CD4-positive, alpha-beta T cell (primary cell): ENCODE data around the gene RCN2. TPM values are rescaled to one million over a fixed set of nuclear protein-coding genes. Genes with fewer than 3 reads are reported as not detected.

Experiments
- ATAC-seq: fragments of 200-7000 bp; cut with Tn5 transposase; one replicate; pipeline ENCODE4 v1.10.0; 2022; ENCODE audit warnings: mild to moderate bottlenecking; ENCODE audit not compliant: poor library complexity
- CTCF ChIA-PET: fragments of 350-600 bp; sonication (Branson Sonifier 250); formaldehyde crosslinking; loops from one replicate; lab custom pipeline; 2021; ENCODE audit warnings: antibody characterized with exemption, inconsistent platforms; lab: Charles Lee
- POLR2A ChIA-PET: fragments of 350-600 bp; sonication (Branson Sonifier 250); formaldehyde crosslinking; loops from one replicate; lab custom pipeline; 2021; ENCODE audit warnings: antibody characterized with exemption, inconsistent platforms; lab: Charles Lee
- DNase-seq, 14 experiments: peaks; one replicate each; pipeline ENCODE4 v3.0.0-alpha.2; 2013 to 2020; ENCODE audit warnings: mixed read lengths in 2 of 14
- H3K27ac ChIP-seq, 2 donors: one replicate each; pipeline versions ENCODE4 v1.5.1 to v1.7.0; 2013; ENCODE audit warnings: low read length in 2 of 2, low read depth in 1 of 2, mild to moderate bottlenecking in 1 of 2
- H3K27me3 ChIP-seq, 2 experiments: 1 replicate in 1 of 2; 2 replicates in 1 of 2; pipeline versions ENCODE4 v1.6.1 to v1.7.0; 2013; ENCODE audit warnings: low read length in 2 of 2, control low read depth in 1 of 2, mild to moderate bottlenecking in 1 of 2, moderate library complexity in 1 of 2; ENCODE audit not compliant: insufficient read depth in 2 of 2, control insufficient read depth in 1 of 2
- H3K36me3 ChIP-seq: one replicate; pipeline ENCODE4 v1.6.1; 2013; ENCODE audit warnings: low read length, control low read depth; ENCODE audit not compliant: insufficient read depth
- H3K4me1 ChIP-seq: one replicate; pipeline ENCODE4 v1.6.1; 2013; ENCODE audit warnings: low read length, control low read depth; ENCODE audit not compliant: insufficient read depth
- H3K4me3 ChIP-seq: one replicate; pipeline ENCODE4 v1.5.1; 2013; ENCODE audit warnings: mild to moderate bottlenecking, low read length, moderate library complexity
- H3K9me3 ChIP-seq, 2 experiments: 1 replicate in 1 of 2; 2 replicates in 1 of 2; pipeline versions ENCODE4 v1.6.1 to v1.7.0; 2013; ENCODE audit warnings: low read length in 2 of 2, mild to moderate bottlenecking in 2 of 2, control low read depth in 1 of 2, moderate library complexity in 1 of 2; ENCODE audit not compliant: control insufficient read depth in 1 of 2, insufficient read depth in 1 of 2
- H3K27ac Mint-ChIP-seq: one replicate; pipeline ENCODE4 v1.8.0; 2020; ENCODE audit warnings: mixed read lengths
- H3K27me3 Mint-ChIP-seq: one replicate; pipeline ENCODE4 v1.8.0; 2021; ENCODE audit warnings: mixed read lengths
- H3K36me3 Mint-ChIP-seq: one replicate; pipeline ENCODE4 v1.8.0; 2021; ENCODE audit warnings: low read depth, mixed read lengths
- H3K4me1 Mint-ChIP-seq: one replicate; pipeline ENCODE4 v1.8.0; 2021; ENCODE audit warnings: low read depth, mixed read lengths
- H3K4me3 Mint-ChIP-seq: one replicate; pipeline ENCODE4 v1.8.0; 2020; ENCODE audit warnings: mild to moderate bottlenecking, mixed read lengths
- H3K9me3 Mint-ChIP-seq: one replicate; pipeline ENCODE4 v1.8.0; 2020; ENCODE audit warnings: mixed read lengths
- intact Hi-C, 2 experiments: fragments of 100-400 bp; cut with DNase I in 1 of 2; cut with micrococcal nuclease in 1 of 2; formaldehyde crosslinking; loops; one replicate each; pipeline versions ENCODE4 v1.15.1 to v1.9.0; 2023 to 2025; cut with DNase I, micrococcal nuclease
- total RNA-seq, 174 experiments: library from RNA in 2 of 174; stranded (reverse) in 2 of 174; gene quantifications; one replicate each; pipeline ENCODE4 v1.2.3 and lab custom pipeline; 2021 to 2026
- TF ChIP-seq, protein P1 (sequence below): fragments of 200-600 bp; IDR thresholded peaks from one replicate; pipeline ENCODE4 v1.8.0; 2022; ENCODE audit warnings: antibody characterized with exemption, mild to moderate bottlenecking

The RCN2 gene
- total RNA-seq, 2 experiments from 2014 or later = 18.1 to 19.1 TPM

DNA sequence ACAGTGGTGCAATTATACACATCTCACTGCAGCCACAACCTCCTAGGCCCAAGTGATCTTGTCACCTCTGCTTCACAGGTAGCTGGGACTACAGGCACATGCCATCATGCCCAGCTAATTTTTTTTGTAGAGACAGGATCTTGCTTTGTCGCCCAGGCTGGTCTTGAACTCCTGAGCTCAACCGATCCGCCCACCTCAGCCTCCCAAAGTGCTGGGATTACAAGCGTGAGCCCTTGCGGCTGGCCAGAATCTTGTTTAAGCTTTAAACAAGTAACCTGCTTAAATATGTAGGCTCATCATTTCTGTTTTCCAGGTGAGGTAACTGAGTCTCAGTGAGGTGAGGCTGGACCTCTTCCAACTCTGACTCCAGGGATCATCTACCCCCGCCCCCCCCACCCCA lies 55.7 kb downstream of the RCN2 start:
- Mint-ChIP-seq H3K4me1 (peaks cover 21% of the 10 kb centered on the region), H3K4me3 (no peak overlapping the region), H3K27me3 (no peaks in the 10 kb centered on the region), H3K27ac (no peak overlapping the region), H3K9me3 (no peaks in the 10 kb centered on the region), H3K36me3 (no peaks in the 10 kb centered on the region)
- Histone ChIP-seq H3K4me3 (no peak overlapping the region), H3K9me3 (no peaks in the 10 kb centered on the region), H3K4me1 (peaks cover 32% of the 10 kb centered on the region), H3K27ac (no peak overlapping the region), H3K27me3 (no peaks in the 10 kb centered on the region), H3K36me3 (no peaks in the 10 kb centered on the region)
- no peak for DNase-seq
- no peak for ATAC-seq
- TF ChIP-seq, protein P1, sequence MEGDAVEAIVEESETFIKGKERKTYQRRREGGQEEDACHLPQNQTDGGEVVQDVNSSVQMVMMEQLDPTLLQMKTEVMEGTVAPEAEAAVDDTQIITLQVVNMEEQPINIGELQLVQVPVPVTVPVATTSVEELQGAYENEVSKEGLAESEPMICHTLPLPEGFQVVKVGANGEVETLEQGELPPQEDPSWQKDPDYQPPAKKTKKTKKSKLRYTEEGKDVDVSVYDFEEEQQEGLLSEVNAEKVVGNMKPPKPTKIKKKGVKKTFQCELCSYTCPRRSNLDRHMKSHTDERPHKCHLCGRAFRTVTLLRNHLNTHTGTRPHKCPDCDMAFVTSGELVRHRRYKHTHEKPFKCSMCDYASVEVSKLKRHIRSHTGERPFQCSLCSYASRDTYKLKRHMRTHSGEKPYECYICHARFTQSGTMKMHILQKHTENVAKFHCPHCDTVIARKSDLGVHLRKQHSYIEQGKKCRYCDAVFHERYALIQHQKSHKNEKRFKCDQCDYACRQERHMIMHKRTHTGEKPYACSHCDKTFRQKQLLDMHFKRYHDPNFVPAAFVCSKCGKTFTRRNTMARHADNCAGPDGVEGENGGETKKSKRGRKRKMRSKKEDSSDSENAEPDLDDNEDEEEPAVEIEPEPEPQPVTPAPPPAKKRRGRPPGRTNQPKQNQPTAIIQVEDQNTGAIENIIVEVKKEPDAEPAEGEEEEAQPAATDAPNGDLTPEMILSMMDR = no peak
- CTCF ChIA-PET = interaction anchor here (1.5 to 1.9 kb wide), 2 partner anchors 14 to 40 kb away, joined by 3 to 6 read pairs; no protein-coding TSS in a partner anchor
- POLR2A ChIA-PET = interaction anchor here (0.6 to 1.7 kb wide), 3 partner anchors 8 to 508 kb away, joined by 3 to 5 read pairs (median 4); partner anchors contain the start of gene PSTPIP1
- intact Hi-C loops = no loop called here

GRCh38 chr15:76987896-76988860 lies 56.6 kb downstream of the RCN2 start:
- H3K4me3 ChIP-seq = no peak overlapping the region
- DNase-seq = no peak

More at GRCh38 chr15:76987896-76988860, 56.6 kb downstream of the RCN2 start:
- peak; percentile 39 for ATAC-seq
- no peaks in the 10 kb centered on the region for H3K9me3 ChIP-seq
- no peaks in the 10 kb centered on the region for H3K36me3 ChIP-seq
- Mint-ChIP-seq H3K27ac (peak overlapping the region; percentile 23), H3K4me1 (peaks cover 28% of the 10 kb centered on the region), H3K36me3 (no peaks in the 10 kb centered on the region), H3K27me3 (no peaks in the 10 kb centered on the region), H3K4me3 (no peak overlapping the region), H3K9me3 (no peaks in the 10 kb centered on the region)
- no peaks in the 10 kb centered on the region for H3K27me3 ChIP-seq
- TF ChIP-seq, protein P1 = no peak
- H3K4me1 ChIP-seq = peaks cover 40% of the 10 kb centered on the region
- ChIA-PET POLR2A (interaction anchor here (0.6 to 1.7 kb wide), 5 partner anchors 9 to 507 kb away, joined by 3 to 4 read pairs (median 3); no protein-coding TSS in a partner anchor), CTCF (interaction anchor here (1.2 to 1.9 kb wide), 2 partner anchors 15 kb away, joined by 4 to 6 read pairs; no protein-coding TSS in a partner anchor)
- H3K27ac ChIP-seq = peak overlapping the region in 1 of 2 donors; percentile 23
- intact Hi-C loops = no loop called here
